DND-41 (cell line): Measurements from ENCODE around the gene MUCL3.

ENCODE experiments used
- EZH2 ChIP-seq: IDR thresholded peaks from 3 replicates; pipeline ENCODE4 v1.6.1; 2012; ENCODE audit warnings: borderline replicate concordance, low read depth, mild to moderate bottlenecking, moderate library complexity, low read length, inconsistent platforms; ENCODE audit not compliant: severe bottlenecking
- TF ChIP-seq, protein P1 (sequence below): IDR thresholded peaks from 2 replicates; pipeline ENCODE4 v1.5.1; 2012; ENCODE audit warnings: borderline replicate concordance, low read length, moderate library complexity, mild to moderate bottlenecking; ENCODE audit not compliant: poor library complexity, severe bottlenecking; ENCODE audit errors: extremely low read depth

DNA sequence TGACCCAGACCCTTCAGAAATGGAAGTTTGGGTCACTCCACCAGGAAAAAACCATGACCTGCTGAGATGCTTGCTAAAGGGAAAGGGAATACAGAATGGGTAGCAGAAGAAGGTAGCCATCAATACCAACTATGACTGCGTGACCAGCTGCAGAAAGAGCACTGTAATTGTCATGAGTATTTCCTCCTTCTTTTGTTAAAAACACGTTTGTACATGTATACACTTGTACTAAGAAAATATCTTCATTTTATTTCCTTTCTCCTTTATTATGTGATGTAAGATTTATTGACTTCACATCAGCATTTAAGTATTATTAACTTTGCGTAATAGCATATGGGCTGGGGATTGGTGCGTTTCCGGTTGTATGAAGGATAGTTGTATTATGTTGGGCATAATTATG lies 30.2 kb downstream of the MUCL3 start:
- TF ChIP-seq, protein P1, sequence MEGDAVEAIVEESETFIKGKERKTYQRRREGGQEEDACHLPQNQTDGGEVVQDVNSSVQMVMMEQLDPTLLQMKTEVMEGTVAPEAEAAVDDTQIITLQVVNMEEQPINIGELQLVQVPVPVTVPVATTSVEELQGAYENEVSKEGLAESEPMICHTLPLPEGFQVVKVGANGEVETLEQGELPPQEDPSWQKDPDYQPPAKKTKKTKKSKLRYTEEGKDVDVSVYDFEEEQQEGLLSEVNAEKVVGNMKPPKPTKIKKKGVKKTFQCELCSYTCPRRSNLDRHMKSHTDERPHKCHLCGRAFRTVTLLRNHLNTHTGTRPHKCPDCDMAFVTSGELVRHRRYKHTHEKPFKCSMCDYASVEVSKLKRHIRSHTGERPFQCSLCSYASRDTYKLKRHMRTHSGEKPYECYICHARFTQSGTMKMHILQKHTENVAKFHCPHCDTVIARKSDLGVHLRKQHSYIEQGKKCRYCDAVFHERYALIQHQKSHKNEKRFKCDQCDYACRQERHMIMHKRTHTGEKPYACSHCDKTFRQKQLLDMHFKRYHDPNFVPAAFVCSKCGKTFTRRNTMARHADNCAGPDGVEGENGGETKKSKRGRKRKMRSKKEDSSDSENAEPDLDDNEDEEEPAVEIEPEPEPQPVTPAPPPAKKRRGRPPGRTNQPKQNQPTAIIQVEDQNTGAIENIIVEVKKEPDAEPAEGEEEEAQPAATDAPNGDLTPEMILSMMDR, result no peak
- no peak for TF ChIP-seq EZH2
